Measurements from ENCODE around the gene SLC17A7.

Gene SLC17A7

DNA sequence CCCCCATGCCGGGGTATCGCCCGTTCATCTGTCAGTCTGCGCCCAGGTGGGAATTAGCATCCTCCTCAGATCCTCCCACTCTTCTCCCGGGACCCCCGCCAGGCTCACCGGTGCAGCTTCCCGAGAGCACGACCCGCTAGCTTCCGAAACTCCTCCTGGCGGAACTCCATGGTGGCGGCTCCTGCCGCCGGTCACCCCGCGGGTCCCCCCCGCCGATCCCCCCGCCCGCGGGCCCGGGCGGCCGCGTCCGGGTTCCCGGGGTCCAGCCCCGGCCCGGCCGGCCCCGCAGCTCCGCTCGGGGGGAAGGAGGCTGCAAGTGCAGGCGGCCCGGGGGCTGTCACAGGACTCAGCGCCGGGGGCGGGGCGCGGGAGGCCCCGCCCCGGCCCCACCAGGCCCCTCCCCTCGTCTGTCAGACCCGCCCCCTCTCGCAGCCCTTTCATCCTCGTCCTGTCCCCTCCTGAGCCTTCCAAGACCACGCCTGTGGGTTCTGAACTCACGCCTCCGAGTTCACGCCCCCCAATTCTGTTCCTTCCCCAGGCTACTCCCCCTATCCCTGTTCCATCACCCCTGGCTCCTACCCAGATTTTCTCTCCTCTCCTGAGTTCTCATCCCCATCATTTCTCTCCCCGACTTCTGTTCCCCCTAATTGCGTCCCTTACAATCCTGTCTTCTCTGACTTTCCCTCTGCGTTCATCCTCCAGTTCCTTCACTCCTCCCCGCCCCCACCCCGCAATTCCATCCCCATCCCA lies at the start of gene SLC17A7:
Gene SLC17A7, minus strand, starts transcription at position 318 of the 750 bp plus-strand sequence. Its CDS starts 148 bp downstream, at position 170.
- DNase-seq (ENCODE audit: low read depth in 2 of 2), result no peak
- TF ChIP-seq, protein P1, sequence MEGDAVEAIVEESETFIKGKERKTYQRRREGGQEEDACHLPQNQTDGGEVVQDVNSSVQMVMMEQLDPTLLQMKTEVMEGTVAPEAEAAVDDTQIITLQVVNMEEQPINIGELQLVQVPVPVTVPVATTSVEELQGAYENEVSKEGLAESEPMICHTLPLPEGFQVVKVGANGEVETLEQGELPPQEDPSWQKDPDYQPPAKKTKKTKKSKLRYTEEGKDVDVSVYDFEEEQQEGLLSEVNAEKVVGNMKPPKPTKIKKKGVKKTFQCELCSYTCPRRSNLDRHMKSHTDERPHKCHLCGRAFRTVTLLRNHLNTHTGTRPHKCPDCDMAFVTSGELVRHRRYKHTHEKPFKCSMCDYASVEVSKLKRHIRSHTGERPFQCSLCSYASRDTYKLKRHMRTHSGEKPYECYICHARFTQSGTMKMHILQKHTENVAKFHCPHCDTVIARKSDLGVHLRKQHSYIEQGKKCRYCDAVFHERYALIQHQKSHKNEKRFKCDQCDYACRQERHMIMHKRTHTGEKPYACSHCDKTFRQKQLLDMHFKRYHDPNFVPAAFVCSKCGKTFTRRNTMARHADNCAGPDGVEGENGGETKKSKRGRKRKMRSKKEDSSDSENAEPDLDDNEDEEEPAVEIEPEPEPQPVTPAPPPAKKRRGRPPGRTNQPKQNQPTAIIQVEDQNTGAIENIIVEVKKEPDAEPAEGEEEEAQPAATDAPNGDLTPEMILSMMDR (IDR thresholded peaks at IDR 0.05; ENCODE audit: low read depth, low read length), result no peak
- H3K4me3 ChIP-seq (replicated peaks in 1 of 2; ENCODE audit: low read depth in 2 of 2, low read length in 2 of 2), result peak within 1 kb of the TSS; percentile 3 to 32

DNA sequence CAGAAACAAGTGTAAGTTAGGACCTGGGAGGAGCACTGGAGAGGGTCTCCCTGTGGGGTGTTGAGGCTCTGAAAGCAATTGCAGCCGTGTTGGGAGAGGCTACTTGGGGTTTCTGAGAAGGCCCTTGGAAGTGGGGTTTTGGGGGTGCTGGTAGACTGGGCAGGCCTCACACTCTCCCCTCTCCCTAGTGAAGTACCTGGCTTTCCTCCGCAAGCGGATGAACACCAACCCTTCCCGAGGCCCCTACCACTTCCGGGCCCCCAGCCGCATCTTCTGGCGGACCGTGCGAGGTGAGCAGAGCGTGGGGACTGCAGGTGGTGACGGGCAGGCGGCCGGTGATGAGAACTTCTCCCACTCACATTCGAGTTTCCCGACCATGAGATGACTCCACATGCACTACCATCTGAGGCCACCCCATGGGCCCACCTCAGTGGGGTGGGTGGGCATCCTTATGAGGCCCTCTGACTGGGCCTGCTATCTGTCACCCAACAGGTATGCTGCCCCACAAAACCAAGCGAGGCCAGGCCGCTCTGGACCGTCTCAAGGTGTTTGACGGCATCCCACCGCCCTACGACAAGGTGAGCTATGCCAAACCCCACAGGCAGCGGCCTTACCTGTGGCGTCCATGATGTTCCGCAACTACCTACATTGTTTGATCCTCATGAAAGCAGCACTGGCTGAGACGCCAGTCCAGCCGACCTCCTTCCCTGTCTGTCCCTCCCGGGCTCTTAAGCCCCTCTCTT lies 49.1 kb upstream of the SLC17A7 start:
- no peak for DNase-seq (ENCODE audit: low read depth in 2 of 2)
- TF ChIP-seq, protein P1 (IDR thresholded peaks at IDR 0.05; ENCODE audit: low read depth, low read length), result no peak
- H3K4me3 ChIP-seq (replicated peaks in 1 of 2; ENCODE audit: low read depth in 2 of 2, low read length in 2 of 2), result peak overlapping the region in 1 of 2 donors; percentile 96

DNA sequence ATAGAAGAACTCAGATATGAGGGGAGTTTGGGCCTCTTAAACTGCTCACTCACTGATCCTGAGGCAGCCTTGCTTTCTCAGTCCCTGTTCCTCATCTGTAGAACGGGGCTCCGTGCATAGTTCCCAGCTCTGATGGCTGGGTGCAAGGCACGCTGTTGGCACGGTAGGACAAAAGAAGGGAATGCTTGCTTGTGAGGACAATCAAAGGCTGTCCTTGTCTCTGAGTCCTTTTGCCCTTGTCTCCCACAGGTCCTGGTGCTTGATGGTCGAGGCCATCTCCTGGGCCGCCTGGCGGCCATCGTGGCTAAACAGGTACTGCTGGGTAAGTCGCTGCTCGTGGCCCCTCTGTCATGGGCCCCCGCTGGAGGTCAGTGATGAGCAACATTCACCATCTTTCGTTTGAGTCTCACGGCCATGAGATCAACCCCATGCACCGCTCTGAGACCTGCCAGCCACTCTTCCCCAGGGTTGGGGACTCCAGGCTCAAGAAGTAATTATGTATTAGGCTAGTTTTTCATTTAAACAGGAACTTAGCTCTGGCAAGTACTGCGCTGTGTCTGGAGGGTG lies 48.4 kb upstream of the SLC17A7 start:
- TF ChIP-seq, protein P1 (IDR thresholded peaks at IDR 0.05; ENCODE audit: low read depth, low read length), result no peak
- peak overlapping the region; percentile 87 to 96 for H3K4me3 ChIP-seq (replicated peaks in 1 of 2; ENCODE audit: low read depth in 2 of 2, low read length in 2 of 2)
- no peak for DNase-seq (ENCODE audit: low read depth in 2 of 2)

DNA sequence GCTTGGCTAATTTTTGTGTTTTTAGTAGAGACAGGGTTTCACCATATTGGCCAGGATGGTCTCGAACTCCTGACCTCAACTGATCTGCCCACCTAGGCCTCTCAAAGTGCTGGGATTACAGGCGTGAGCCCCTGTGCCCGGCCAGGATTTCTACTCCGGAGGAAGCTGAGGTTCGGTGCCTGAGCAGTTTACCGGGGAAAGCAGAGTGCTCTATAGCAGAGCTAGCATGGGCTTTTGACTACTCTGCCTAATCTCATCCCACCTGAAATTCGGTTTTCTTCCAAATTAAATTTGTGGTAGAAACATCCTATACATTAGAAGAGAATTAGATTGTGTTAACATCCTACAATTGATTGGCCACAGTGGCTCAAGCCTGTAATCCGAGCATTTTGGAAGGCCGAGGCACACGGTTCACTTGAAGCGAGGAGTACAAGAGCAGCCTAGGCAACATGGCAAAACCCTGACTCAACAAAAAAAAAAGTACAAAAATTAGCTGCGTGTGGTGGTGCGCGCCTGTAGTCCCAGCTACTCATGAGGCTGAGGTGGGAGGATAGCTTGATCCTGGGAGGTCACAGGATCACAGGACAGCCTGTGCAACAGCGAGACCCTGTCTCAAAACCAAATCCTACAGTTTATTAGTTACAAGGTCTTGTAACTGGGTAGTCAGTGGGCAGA lies 47.7 kb upstream of the SLC17A7 start:
- peak overlapping the region; percentile 87 to 96 for H3K4me3 ChIP-seq (replicated peaks in 1 of 2; ENCODE audit: low read depth in 2 of 2, low read length in 2 of 2)
- DNase-seq (ENCODE audit: low read depth in 2 of 2), result peak in 1 of 2 donors; percentile 41
- TF ChIP-seq, protein P1 (IDR thresholded peaks at IDR 0.05; ENCODE audit: low read depth, low read length), result no peak

DNA sequence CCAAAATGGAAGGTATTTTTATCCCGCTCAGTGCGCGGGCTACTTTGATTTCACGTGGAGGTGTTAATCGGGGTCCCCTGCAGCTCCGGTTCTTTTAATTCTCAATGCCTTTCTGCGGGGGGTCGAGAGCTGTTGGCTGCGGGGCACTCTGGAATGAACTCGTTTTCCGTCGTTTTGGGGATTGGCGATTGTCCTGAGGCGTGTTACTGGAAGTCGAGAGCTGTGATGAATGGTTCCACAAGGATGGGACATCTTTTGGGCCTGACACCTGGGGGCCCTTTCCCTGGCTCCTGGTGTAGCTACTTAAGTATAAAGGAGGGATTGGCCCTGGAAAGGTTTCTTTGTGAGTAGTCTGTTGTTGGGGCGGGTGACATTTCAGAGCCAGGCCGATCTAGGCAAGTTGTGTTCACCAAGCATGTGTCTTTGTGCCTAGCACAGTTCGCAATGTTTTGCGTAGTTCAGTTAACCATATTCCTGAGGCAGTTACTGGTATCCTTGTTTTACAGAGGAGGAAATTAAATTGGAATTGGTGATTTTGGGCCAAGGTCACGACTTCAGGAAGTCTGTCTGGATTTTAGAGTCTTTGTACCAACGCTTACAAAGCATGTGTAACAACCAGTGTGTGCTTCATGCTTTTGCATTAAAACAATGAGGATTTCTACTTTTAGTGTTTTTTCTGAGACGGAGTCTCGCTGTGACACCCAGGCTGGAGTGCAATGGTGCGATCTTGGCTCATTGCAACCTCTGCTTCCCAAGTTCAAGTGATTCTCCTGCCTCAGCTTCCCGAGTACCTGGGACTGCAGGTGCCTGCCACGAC lies 46.9 kb upstream of the SLC17A7 start:
- no peak for DNase-seq (ENCODE audit: low read depth in 2 of 2)
- peak overlapping the region; percentile 87 to 96 for H3K4me3 ChIP-seq (replicated peaks in 1 of 2; ENCODE audit: low read depth in 2 of 2, low read length in 2 of 2)
- TF ChIP-seq, protein P1 (IDR thresholded peaks at IDR 0.05; ENCODE audit: low read depth, low read length), result no peak
